ENCODE data around the gene FANCI. TPM values are rescaled to one million over a fixed set of nuclear protein-coding genes. Genes with fewer than 3 reads are reported as not detected.

FANCI gene
- total RNA-seq: 9.7 TPM

GRCh38 chr15:89243691-89244573, at the start of gene FANCI:
Gene FANCI (plus strand): TSS chr15:89243979. CDS start chr15:89247648, 3,669 bp downstream.

GRCh38 chr15:89221543-89221942, 22.2 kb upstream of the FANCI start, which contains the start of gene RLBP1:
Gene RLBP1 (minus strand): TSS chr15:89221579. CDS start chr15:89218975, 2,604 bp downstream.

GRCh38 chr15:89334510-89335297, 90.9 kb downstream of the FANCI start, which contains the start of gene POLG:
Gene POLG (minus strand): TSS chr15:89334824. CDS start chr15:89333754, 1,070 bp downstream.

Small RNA genes lying within 50 kb of the gene (small RNA-seq; reads per million reads assigned to genes)
- gene MIR6766: not detected

Other genes with a start within 250 kb of the FANCI start
- 90.4 TPM for gene ABHD2, start 155.5 kb upstream of the FANCI start, total RNA-seq
- gene RLBP1, start 22.4 kb upstream of the FANCI start, total RNA-seq: 0.69 TPM
- gene POLG, start 90.8 kb downstream of the FANCI start, total RNA-seq: 32.3 TPM

Data from diencephalon (tissue), 1 donor.